Measurements from ENCODE around the gene NPEPL1.
"Not testable (repeated sequence)": the region's sequence is repeated elsewhere in the genome, so short reads cannot be mapped to it uniquely, and the experiment has no call there.

The NPEPL1 gene

DNA sequence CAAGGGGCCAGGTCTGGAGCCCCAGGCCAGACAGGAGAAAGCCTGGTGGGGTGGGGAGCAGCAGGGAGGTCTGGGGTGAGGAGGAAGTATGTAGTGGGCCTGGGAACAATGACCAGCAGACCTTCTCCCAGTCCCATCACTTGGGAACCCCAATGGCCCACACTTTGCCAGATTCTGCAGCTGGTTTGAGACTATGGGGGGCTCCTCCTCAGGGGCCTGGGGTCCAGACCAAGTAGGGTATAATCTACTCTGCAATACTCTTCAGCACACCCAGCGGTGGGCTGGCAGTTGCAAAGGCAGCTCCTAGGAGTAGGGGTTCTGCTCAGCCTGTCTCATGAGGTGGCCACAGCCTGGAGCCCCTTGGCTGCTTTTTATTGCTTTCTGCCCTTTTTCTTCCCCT is 52.8 kb downstream of the NPEPL1 start:
- Histone ChIP-seq H3K27ac (ENCODE audit: low read depth, low read length, severe bottlenecking) (no peak overlapping the region), H3K4me1 (ENCODE audit: control insufficient read depth, insufficient read depth, low read length, poor library complexity, severe bottlenecking) (no peaks in the 10 kb centered on the region), H3K4me3 (ENCODE audit: extremely low read depth, insufficient read depth, low read length, poor library complexity, severe bottlenecking) (no peak overlapping the region), H3K36me3 (ENCODE audit: control insufficient read depth, insufficient read depth, low read length) (no peaks in the 10 kb centered on the region), H3K9me3 (ENCODE audit: control insufficient read depth, low read length) (no peaks in the 10 kb centered on the region)
- WGBS, 2 experiments (ENCODE audit: insufficient coverage in 2 of 2), result 83 to 86% methylated on average over 1 of the region's 1 CpG

DNA sequence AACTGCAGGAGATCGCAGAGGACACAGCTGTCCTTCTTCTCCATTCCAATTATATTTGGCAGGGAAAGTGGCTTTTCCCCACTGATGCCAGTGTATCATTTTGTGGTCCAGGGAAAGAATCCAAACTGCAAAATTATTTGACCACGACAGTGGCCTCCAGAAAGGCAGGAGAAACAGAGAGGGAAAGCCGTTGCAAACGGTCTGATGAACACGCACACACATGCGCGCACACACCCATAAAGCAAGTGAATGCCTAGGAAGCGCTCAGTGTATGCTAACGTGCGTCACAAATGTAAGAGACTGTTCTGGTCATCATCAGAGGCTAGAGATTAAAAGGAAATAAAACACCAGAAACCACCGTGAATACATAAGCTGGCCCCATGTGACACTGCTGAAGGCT is 54.0 kb downstream of the NPEPL1 start:
- no peaks in the 10 kb centered on the region for H3K9me3 ChIP-seq (ENCODE audit: control insufficient read depth, low read length)
- 94 to 95% methylated on average over 11 of the region's 11 CpGs for WGBS, 2 experiments (ENCODE audit: insufficient coverage in 2 of 2)
- H3K4me1 ChIP-seq (ENCODE audit: control insufficient read depth, insufficient read depth, low read length, poor library complexity, severe bottlenecking), result no peaks in the 10 kb centered on the region
- no peaks in the 10 kb centered on the region for H3K36me3 ChIP-seq (ENCODE audit: control insufficient read depth, insufficient read depth, low read length)
- H3K4me3 ChIP-seq (ENCODE audit: extremely low read depth, insufficient read depth, low read length, poor library complexity, severe bottlenecking), result no peak overlapping the region
- H3K27ac ChIP-seq (ENCODE audit: low read depth, low read length, severe bottlenecking), result no peak overlapping the region

DNA sequence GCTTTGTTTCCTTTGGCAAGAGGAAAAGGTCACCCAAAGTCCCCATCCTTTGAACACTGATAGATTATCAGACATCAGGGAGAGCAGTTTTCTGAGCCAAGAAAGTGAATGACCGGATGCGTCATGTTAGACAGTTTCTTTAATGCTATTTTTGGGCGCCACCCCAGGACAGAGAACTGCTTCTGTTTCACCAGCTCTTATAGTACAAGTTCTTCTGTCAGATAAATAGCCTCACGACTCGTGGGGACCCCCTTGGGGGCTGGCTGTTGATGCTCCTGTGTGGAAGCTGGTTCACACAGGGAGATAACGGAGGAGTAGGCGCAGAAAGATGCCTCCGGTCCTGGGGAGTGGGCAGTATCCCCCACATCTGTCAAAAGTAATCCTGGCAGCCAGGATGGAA is 54.6 kb downstream of the NPEPL1 start:
- H3K4me3 ChIP-seq (ENCODE audit: extremely low read depth, insufficient read depth, low read length, poor library complexity, severe bottlenecking), result no peak overlapping the region
- H3K4me1 ChIP-seq (ENCODE audit: control insufficient read depth, insufficient read depth, low read length, poor library complexity, severe bottlenecking), result no peaks in the 10 kb centered on the region
- WGBS, 2 experiments (ENCODE audit: insufficient coverage in 2 of 2), result 87 to 90% methylated on average over 7 to 8 of the region's 8 CpGs
- no peak overlapping the region for H3K27ac ChIP-seq (ENCODE audit: low read depth, low read length, severe bottlenecking)
- H3K9me3 ChIP-seq (ENCODE audit: control insufficient read depth, low read length), result no peaks in the 10 kb centered on the region
- no peaks in the 10 kb centered on the region for H3K36me3 ChIP-seq (ENCODE audit: control insufficient read depth, insufficient read depth, low read length)

GRCh38 chr20:58748618-58749017 is 56.0 kb downstream of the NPEPL1 start:
- WGBS, 2 experiments (ENCODE audit: insufficient coverage in 2 of 2), result 100% methylated on average over 1 of the region's 3 CpGs
- no peaks in the 10 kb centered on the region for H3K36me3 ChIP-seq (ENCODE audit: control insufficient read depth, insufficient read depth, low read length)
- H3K4me1 ChIP-seq (ENCODE audit: control insufficient read depth, insufficient read depth, low read length, poor library complexity, severe bottlenecking), result no peaks in the 10 kb centered on the region
- no peak overlapping the region for H3K27ac ChIP-seq (ENCODE audit: low read depth, low read length, severe bottlenecking)
- no peaks in the 10 kb centered on the region for H3K9me3 ChIP-seq (ENCODE audit: control insufficient read depth, low read length)
- no peak overlapping the region for H3K4me3 ChIP-seq (ENCODE audit: extremely low read depth, insufficient read depth, low read length, poor library complexity, severe bottlenecking)

GRCh38 chr20:58749098-58749769 is 56.6 kb downstream of the NPEPL1 start:
- H3K4me3 ChIP-seq (ENCODE audit: extremely low read depth, insufficient read depth, low read length, poor library complexity, severe bottlenecking), result no peak overlapping the region
- H3K9me3 ChIP-seq (ENCODE audit: control insufficient read depth, low read length), result no peaks in the 10 kb centered on the region
- H3K27ac ChIP-seq (ENCODE audit: low read depth, low read length, severe bottlenecking), result no peak overlapping the region
- H3K4me1 ChIP-seq (ENCODE audit: control insufficient read depth, insufficient read depth, low read length, poor library complexity, severe bottlenecking), result no peaks in the 10 kb centered on the region
- 93 to 95% methylated on average over 6 to 11 of the region's 11 CpGs for WGBS, 2 experiments (ENCODE audit: insufficient coverage in 2 of 2)
- no peaks in the 10 kb centered on the region for H3K36me3 ChIP-seq (ENCODE audit: control insufficient read depth, insufficient read depth, low read length)

DNA sequence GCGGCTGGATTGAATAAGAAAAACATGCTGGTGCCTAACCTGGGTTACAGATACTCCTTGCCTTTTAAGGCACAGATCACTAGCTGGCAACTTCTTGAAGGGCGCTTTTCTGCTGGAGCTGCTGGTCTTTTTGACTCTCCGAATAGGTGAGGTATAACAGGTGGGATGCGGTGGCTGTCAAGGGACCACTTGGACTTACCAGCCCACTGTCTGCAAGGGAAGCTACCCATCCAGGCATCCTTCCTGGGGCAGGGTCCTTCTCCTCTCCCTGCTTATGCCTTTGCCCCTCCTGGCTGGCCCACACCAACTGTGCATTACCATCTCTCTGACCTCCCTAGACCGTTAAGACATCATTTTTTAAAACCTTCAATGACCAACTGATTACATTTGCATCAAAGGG is 57.4 kb downstream of the NPEPL1 start:
- Histone ChIP-seq H3K36me3 (ENCODE audit: control insufficient read depth, insufficient read depth, low read length) (no peaks in the 10 kb centered on the region), H3K9me3 (ENCODE audit: control insufficient read depth, low read length) (no peaks in the 10 kb centered on the region), H3K4me3 (ENCODE audit: extremely low read depth, insufficient read depth, low read length, poor library complexity, severe bottlenecking) (no peak overlapping the region), H3K27ac (ENCODE audit: low read depth, low read length, severe bottlenecking) (no peak overlapping the region), H3K4me1 (ENCODE audit: control insufficient read depth, insufficient read depth, low read length, poor library complexity, severe bottlenecking) (no peaks in the 10 kb centered on the region)
- WGBS, 2 experiments (ENCODE audit: insufficient coverage in 2 of 2), result 91 to 98% methylated on average over 3 of the region's 5 CpGs

- H3K36me3 ChIP-seq (ENCODE audit: control insufficient read depth, insufficient read depth, low read length); H3K27ac ChIP-seq (ENCODE audit: low read depth, low read length, severe bottlenecking); H3K4me1 ChIP-seq (ENCODE audit: control insufficient read depth, insufficient read depth, low read length, poor library complexity, severe bottlenecking); H3K9me3 ChIP-seq (ENCODE audit: control insufficient read depth, low read length); H3K4me3 ChIP-seq (ENCODE audit: extremely low read depth, insufficient read depth, low read length, poor library complexity, severe bottlenecking): not testable (repeated sequence)
- WGBS, 2 experiments (ENCODE audit: insufficient coverage in 2 of 2), result 67% methylated on average over 1 of the region's 2 CpGs; no CpG with 5 or more reads in 1 of the 2 experiments
Measured at GRCh38 chr20:58750706-58751105, 58.1 kb downstream of the NPEPL1 start.

GRCh38 chr20:58751979-58752378 is 59.4 kb downstream of the NPEPL1 start:
- 94% methylated on average over 9 to 10 of the region's 10 CpGs for WGBS, 2 experiments (ENCODE audit: insufficient coverage in 2 of 2)
- no peak overlapping the region for H3K4me3 ChIP-seq (ENCODE audit: extremely low read depth, insufficient read depth, low read length, poor library complexity, severe bottlenecking)
- H3K9me3 ChIP-seq (ENCODE audit: control insufficient read depth, low read length), result no peaks in the 10 kb centered on the region
- H3K4me1 ChIP-seq (ENCODE audit: control insufficient read depth, insufficient read depth, low read length, poor library complexity, severe bottlenecking), result no peaks in the 10 kb centered on the region
- H3K36me3 ChIP-seq (ENCODE audit: control insufficient read depth, insufficient read depth, low read length), result no peaks in the 10 kb centered on the region
- no peak overlapping the region for H3K27ac ChIP-seq (ENCODE audit: low read depth, low read length, severe bottlenecking)

DNA sequence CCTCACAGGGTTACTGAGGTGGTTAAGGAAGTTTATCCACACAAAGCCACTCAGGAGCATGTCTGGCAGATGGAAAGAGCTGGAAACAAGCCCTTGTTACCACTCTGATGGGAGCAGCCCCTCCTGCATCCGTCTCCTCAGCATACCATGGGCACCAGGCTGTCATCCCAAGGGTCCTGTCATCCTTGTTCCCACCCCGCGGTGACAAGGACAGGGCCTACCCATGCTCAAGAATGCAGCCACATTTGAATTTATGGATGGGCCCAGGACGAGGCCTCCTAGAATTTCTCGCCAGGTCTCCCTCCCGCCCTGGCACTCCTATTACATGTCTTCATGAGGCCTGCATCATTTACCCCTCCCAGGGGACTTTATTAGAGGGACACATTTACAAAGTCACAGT is 60.0 kb downstream of the NPEPL1 start:
- Histone ChIP-seq H3K27ac (ENCODE audit: low read depth, low read length, severe bottlenecking) (no peak overlapping the region), H3K4me1 (ENCODE audit: control insufficient read depth, insufficient read depth, low read length, poor library complexity, severe bottlenecking) (no peaks in the 10 kb centered on the region), H3K36me3 (ENCODE audit: control insufficient read depth, insufficient read depth, low read length) (no peaks in the 10 kb centered on the region), H3K9me3 (ENCODE audit: control insufficient read depth, low read length) (no peaks in the 10 kb centered on the region), H3K4me3 (ENCODE audit: extremely low read depth, insufficient read depth, low read length, poor library complexity, severe bottlenecking) (no peak overlapping the region)
- 77 to 90% methylated on average over 4 to 6 of the region's 6 CpGs for WGBS, 2 experiments (ENCODE audit: insufficient coverage in 2 of 2)

GRCh38 chr20:58753267-58753921 is 60.8 kb downstream of the NPEPL1 start:
- WGBS, 2 experiments (ENCODE audit: insufficient coverage in 2 of 2), result 39 to 40% methylated on average over 11 to 14 of the region's 14 CpGs
- Histone ChIP-seq H3K4me1 (ENCODE audit: control insufficient read depth, insufficient read depth, low read length, poor library complexity, severe bottlenecking) (no peaks in the 10 kb centered on the region), H3K4me3 (ENCODE audit: extremely low read depth, insufficient read depth, low read length, poor library complexity, severe bottlenecking) (no peak overlapping the region), H3K27ac (ENCODE audit: low read depth, low read length, severe bottlenecking) (no peak overlapping the region), H3K9me3 (ENCODE audit: control insufficient read depth, low read length) (no peaks in the 10 kb centered on the region), H3K36me3 (ENCODE audit: control insufficient read depth, insufficient read depth, low read length) (no peaks in the 10 kb centered on the region)

GRCh38 chr20:58753922-58754551 is 61.4 kb downstream of the NPEPL1 start:
- Histone ChIP-seq H3K9me3 (ENCODE audit: control insufficient read depth, low read length) (no peaks in the 10 kb centered on the region), H3K4me3 (ENCODE audit: extremely low read depth, insufficient read depth, low read length, poor library complexity, severe bottlenecking) (no peak overlapping the region), H3K27ac (ENCODE audit: low read depth, low read length, severe bottlenecking) (no peak overlapping the region), H3K4me1 (ENCODE audit: control insufficient read depth, insufficient read depth, low read length, poor library complexity, severe bottlenecking) (no peaks in the 10 kb centered on the region), H3K36me3 (ENCODE audit: control insufficient read depth, insufficient read depth, low read length) (no peaks in the 10 kb centered on the region)
- WGBS, 2 experiments (ENCODE audit: insufficient coverage in 2 of 2), result 78 to 79% methylated on average over 14 of the region's 17 CpGs
